ENCODE measurements around the gene CDC27.

GRCh38 chr17:47184681-47185080 lies 4.4 kb downstream of the CDC27 start:
- TF ChIP-seq FOXM1 (IDR thresholded peaks at IDR 0.05; ENCODE audit: borderline replicate concordance), result no peak
- no peak for TF ChIP-seq SP1 (IDR thresholded peaks at IDR 0.05)
- no peak for TF ChIP-seq PKNOX1 (IDR thresholded peaks at IDR 0.05)
- TF ChIP-seq TARDBP (IDR thresholded peaks at IDR 0.05), result no peak
- no peak for TF ChIP-seq FOXA1 (IDR thresholded peaks at IDR 0.05)
- TF ChIP-seq HDGF (IDR thresholded peaks at IDR 0.05; ENCODE audit: borderline replicate concordance), result no peak
- TF ChIP-seq SUZ12 (IDR thresholded peaks at IDR 0.05), result no peak
- no peak for TF ChIP-seq BHLHE40 (IDR thresholded peaks at IDR 0.05; ENCODE audit: borderline replicate concordance)
